ENCODE measurements around the gene EVI5L.

- TF ChIP-seq, protein P1, sequence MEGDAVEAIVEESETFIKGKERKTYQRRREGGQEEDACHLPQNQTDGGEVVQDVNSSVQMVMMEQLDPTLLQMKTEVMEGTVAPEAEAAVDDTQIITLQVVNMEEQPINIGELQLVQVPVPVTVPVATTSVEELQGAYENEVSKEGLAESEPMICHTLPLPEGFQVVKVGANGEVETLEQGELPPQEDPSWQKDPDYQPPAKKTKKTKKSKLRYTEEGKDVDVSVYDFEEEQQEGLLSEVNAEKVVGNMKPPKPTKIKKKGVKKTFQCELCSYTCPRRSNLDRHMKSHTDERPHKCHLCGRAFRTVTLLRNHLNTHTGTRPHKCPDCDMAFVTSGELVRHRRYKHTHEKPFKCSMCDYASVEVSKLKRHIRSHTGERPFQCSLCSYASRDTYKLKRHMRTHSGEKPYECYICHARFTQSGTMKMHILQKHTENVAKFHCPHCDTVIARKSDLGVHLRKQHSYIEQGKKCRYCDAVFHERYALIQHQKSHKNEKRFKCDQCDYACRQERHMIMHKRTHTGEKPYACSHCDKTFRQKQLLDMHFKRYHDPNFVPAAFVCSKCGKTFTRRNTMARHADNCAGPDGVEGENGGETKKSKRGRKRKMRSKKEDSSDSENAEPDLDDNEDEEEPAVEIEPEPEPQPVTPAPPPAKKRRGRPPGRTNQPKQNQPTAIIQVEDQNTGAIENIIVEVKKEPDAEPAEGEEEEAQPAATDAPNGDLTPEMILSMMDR (conservative IDR thresholded peaks at IDR 0.05; ENCODE audit: low read depth, low read length), result no peak
- no peak for TF ChIP-seq EZH2 (IDR thresholded peaks at IDR 0.05; ENCODE audit: low read length, unreplicated experiment)
- no peak for TF ChIP-seq EZH2phosphoT487 (IDR thresholded peaks at IDR 0.05; ENCODE audit: borderline replicate concordance, low read length)
Measured at GRCh38 chr19:7847664-7848063, 17.6 kb downstream of the EVI5L start.
